ENCODE results near the gene BHMT2.

- TF ChIP-seq, protein P1, sequence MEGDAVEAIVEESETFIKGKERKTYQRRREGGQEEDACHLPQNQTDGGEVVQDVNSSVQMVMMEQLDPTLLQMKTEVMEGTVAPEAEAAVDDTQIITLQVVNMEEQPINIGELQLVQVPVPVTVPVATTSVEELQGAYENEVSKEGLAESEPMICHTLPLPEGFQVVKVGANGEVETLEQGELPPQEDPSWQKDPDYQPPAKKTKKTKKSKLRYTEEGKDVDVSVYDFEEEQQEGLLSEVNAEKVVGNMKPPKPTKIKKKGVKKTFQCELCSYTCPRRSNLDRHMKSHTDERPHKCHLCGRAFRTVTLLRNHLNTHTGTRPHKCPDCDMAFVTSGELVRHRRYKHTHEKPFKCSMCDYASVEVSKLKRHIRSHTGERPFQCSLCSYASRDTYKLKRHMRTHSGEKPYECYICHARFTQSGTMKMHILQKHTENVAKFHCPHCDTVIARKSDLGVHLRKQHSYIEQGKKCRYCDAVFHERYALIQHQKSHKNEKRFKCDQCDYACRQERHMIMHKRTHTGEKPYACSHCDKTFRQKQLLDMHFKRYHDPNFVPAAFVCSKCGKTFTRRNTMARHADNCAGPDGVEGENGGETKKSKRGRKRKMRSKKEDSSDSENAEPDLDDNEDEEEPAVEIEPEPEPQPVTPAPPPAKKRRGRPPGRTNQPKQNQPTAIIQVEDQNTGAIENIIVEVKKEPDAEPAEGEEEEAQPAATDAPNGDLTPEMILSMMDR (IDR thresholded peaks at IDR 0.05 in 2 of 3, conservative IDR thresholded peaks at IDR 0.05 in 1 of 3; ENCODE audit: borderline replicate concordance in 1 of 3, insufficient read depth in 1 of 3, low read depth in 2 of 3, low read length in 2 of 3) = no peak
- TF ChIP-seq EZH2 (IDR thresholded peaks at IDR 0.05) (no peak), RAD21 (IDR thresholded peaks at IDR 0.05; ENCODE audit: low read depth) (no peak), EZH2phosphoT487 (IDR thresholded peaks at IDR 0.05; ENCODE audit: borderline replicate concordance) (no peak)
- TF ChIP-seq, protein P2, sequence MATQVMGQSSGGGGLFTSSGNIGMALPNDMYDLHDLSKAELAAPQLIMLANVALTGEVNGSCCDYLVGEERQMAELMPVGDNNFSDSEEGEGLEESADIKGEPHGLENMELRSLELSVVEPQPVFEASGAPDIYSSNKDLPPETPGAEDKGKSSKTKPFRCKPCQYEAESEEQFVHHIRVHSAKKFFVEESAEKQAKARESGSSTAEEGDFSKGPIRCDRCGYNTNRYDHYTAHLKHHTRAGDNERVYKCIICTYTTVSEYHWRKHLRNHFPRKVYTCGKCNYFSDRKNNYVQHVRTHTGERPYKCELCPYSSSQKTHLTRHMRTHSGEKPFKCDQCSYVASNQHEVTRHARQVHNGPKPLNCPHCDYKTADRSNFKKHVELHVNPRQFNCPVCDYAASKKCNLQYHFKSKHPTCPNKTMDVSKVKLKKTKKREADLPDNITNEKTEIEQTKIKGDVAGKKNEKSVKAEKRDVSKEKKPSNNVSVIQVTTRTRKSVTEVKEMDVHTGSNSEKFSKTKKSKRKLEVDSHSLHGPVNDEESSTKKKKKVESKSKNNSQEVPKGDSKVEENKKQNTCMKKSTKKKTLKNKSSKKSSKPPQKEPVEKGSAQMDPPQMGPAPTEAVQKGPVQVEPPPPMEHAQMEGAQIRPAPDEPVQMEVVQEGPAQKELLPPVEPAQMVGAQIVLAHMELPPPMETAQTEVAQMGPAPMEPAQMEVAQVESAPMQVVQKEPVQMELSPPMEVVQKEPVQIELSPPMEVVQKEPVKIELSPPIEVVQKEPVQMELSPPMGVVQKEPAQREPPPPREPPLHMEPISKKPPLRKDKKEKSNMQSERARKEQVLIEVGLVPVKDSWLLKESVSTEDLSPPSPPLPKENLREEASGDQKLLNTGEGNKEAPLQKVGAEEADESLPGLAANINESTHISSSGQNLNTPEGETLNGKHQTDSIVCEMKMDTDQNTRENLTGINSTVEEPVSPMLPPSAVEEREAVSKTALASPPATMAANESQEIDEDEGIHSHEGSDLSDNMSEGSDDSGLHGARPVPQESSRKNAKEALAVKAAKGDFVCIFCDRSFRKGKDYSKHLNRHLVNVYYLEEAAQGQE (IDR thresholded peaks at IDR 0.05; ENCODE audit: low read depth) = no peak
These were observed 61.2 kb downstream of the BHMT2 start for GRCh38 chr5:79130781-79131180.
